GM12891 (cell line): Measurements from ENCODE around the gene MT1B.

Source experiments
- POLR2A ChIP-seq: IDR thresholded peaks from 2 replicates; pipeline ENCODE4 v1.6.1; 2011; ENCODE audit warnings: low read depth, low read length, control low read depth
- TAF1 ChIP-seq: IDR thresholded peaks from 2 replicates; pipeline ENCODE4 v1.6.1; 2011; ENCODE audit warnings: low read depth, low read length, control low read depth

DNA sequence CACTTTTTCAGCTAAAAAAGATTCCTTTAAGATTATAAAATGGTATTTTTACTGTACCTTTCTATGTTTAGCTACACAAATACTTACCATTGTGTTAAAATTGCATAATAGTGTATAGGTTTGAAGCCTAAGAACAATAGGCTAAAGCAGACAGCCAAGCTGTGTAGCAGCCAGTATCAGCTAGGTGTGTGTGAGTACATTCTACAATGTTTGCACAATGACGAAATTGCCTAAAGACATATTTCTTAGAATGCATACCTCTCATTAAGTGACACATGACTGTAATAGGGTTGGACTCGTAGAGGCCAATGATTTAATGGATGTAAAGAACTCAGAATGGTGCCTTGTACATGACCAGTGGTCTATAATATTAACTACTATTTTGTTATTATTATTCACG, 1.9 kb upstream of the MT1B start:
- no peak for TF ChIP-seq POLR2A
- no peak for TF ChIP-seq TAF1
